ENCODE measurements around the gene TSC2.

- TF ChIP-seq POLR2AphosphoS5 (IDR thresholded peaks at IDR 0.05) (no peak), POLR2A (IDR thresholded peaks at IDR 0.05) (no peak)
These were observed 49.4 kb upstream of the TSC2 start for GRCh38 chr16:1998360-1998835.
